GM21360 (cell line): Measurements from ENCODE around the gene MGST2.
"Not testable (repeated sequence)": the region's sequence is repeated elsewhere in the genome, so short reads cannot be mapped to it uniquely, and the experiment has no call there.

Experiments used
- ATAC-seq: cut with Tn5 transposase; IDR thresholded peaks from one replicate; pipeline ENCODE4 v1.9.1; 2021; ENCODE audit warnings: mild to moderate bottlenecking, moderate library complexity; ENCODE audit not compliant: unreplicated experiment

The MGST2 gene

DNA sequence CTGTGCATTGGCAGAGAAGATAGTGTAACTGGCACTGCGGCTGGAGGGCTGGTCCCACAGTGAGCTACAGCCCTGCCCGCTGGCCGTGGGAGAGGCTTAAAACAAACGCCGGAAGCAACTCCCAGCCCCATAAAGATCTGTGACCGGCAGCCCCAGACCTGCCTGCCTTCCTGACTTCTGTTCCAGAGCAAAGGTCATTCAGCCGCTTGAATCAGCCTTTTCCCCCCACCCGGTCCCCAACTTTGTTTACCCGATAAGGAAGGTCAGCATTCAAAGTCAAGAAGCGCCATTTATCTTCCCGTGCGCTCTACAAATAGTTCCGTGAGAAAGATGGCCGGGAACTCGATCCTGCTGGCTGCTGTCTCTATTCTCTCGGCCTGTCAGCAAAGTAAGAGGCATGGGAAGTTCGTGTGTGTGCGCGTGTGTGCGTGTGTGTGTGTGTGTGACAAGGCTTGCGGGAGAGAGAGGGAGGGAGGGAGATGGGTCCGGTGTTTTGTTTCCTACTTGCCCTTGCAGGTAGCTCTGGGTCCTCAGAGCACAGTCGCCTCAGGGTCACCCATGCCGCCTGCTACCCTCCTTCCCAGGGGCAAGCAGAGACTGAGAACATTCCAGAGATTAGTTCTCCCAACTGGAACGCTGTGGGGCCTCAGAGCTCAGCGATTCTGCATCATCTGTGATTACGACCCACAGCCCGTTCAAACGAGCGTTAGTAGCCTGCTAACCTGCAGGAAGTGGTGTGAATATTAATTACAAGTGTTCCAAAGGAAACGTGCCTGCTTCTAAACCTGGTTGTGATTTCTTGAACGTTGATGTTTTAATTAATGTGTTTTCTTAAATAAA is at the start of gene MGST2:
MGST2 (plus strand) TSS at position 130 of the 840 bp plus-strand sequence; CDS start at position 331, 201 bp downstream.
- peak; percentile 72 for ATAC-seq

DNA sequence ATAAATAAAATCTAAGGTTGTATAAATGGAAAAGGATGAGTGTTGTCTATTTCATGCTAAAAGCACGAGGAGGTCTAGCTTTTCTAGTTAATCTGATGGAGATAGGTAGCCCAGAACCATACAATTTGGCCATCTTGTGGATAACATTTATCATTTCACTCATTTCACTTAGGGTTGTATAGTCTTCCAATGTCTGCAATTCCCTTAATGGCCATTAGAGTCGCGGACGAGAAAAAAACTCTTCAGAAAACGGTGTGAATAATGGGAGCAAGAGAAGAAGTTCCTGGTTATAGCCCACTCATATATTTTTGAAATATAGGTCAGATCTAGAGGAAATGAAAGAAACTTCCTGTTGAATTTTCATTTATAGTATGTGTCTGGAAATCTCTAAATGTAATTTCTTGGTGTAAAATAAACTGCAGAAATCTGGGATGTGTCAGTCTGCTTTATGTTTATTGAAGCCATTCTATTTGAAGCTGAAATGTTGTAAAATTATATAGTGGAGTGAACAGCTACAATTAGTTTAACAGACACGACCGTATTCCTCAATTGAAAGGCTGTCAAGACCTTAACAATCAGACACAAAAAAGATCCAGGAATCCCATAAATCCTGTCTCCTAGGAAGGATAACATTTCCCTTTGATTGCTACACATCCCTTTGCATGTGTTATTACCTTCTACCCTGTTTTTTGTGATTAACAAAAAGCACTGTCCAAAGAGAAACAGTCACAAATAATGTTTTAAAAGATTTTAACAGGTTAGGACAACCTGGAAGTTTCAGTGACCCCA is 47.7 kb upstream of the MGST2 start:
- ATAC-seq: peak; percentile 67

DNA sequence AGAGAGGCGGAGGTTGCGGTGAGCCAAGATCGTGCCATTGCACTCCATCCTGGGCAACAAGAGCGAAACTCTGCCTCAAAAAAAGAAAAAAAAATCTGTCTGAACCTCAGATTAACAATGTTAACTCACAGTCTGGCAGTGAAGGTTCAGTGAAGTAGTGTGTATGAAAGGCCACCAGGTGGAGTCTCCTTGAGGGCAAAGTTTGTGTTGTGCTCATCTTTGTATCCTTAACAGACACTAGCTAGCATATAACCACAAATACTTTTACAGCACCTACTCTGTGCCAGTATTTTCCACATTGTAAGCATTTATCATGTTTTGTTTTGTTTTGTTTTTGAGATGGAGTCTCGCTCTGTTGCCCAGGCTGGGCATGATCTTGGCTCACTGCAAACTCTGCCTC is 46.0 kb upstream of the MGST2 start:
- ATAC-seq: no peak

DNA sequence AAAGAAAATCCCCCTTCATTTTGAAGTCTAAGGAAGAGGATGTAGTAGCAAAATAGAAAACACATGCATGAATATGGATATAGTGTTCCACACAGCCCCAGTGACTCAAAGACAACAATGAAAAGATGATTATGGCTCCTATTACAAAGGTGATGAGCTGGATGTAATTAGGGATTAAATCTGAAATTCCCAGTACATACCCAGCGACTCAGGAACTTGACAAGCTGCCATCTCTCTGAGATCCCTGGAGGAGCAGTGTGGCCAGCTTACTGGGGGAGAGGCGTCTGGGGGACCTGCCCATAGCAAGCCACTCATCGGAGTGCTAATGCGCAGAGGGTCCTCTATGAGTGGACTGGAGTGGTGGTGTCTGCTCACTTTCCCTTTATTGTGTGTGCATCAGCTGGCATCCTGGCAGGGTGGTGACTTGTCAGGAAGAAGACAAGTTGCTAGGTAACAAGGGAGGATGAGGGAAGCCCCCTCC is 42.7 kb upstream of the MGST2 start:
- no peak for ATAC-seq

DNA sequence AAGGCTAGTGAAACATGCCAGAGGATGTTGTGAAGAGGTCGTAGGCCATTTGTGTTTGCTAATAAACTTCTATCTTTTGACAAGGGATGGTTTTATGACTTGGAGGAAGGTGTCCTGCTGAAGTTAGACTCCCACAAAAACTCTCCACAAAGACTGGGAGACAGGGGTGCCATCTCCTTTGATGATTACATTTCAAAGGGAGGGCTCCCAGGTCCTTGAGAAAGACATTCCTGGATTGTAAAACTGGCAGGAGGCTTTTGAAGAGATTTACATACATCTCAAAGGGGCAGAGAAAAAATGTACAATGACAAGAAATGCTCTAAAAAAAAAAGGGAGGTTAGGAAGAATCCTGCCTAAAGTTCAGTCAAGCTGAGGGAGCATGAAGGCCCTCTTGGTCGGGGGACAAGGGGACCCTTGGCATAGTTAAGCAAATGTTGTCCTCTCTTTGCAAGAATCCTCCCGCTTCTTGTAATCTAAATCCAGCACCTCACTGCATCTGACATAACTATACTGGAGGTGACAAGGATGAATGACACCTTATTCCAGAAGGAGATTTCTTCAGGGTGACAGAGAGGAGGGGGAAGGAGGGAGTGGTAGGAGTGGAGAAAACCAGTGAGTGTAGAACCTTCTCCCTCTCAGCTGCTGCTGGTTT is 41.1 kb upstream of the MGST2 start:
- ATAC-seq: no peak

DNA sequence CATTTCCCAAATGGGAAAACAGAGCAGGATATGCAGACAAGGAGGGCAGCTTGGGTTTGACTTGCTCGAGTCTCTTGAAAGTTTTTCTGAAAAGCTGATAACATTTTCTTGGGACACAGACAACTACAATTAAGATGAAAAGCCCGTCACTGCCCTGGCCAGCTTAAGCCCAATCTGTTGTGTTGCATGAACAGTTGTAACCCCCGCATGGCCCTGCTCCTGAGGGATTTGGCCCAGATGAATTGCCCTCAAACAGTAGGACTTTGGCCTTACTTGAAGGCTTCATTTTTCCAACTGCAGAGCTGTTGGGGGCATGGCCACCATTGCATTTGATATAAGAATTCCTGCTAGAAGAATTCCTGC is 40.5 kb upstream of the MGST2 start:
- ATAC-seq: no peak

DNA sequence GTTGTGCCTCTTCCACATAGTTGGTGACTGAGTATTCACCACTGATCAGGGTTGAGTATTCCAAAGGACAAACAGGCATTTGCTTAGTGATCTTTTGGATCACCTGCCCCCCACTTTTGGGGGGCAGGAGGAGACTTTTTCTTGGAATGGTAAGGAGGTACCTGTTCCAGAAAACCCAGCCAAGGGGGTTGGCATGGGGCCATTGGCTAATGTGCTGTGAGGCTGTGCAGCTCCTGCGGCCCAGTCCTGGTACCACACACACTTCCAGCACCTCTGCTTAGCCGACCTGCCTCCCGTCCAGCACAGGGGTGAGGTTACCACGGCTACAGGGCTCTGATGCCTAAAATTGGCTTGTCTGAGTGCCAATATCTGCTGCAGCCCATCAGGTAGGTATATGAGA is 40.1 kb upstream of the MGST2 start:
- no peak for ATAC-seq

DNA sequence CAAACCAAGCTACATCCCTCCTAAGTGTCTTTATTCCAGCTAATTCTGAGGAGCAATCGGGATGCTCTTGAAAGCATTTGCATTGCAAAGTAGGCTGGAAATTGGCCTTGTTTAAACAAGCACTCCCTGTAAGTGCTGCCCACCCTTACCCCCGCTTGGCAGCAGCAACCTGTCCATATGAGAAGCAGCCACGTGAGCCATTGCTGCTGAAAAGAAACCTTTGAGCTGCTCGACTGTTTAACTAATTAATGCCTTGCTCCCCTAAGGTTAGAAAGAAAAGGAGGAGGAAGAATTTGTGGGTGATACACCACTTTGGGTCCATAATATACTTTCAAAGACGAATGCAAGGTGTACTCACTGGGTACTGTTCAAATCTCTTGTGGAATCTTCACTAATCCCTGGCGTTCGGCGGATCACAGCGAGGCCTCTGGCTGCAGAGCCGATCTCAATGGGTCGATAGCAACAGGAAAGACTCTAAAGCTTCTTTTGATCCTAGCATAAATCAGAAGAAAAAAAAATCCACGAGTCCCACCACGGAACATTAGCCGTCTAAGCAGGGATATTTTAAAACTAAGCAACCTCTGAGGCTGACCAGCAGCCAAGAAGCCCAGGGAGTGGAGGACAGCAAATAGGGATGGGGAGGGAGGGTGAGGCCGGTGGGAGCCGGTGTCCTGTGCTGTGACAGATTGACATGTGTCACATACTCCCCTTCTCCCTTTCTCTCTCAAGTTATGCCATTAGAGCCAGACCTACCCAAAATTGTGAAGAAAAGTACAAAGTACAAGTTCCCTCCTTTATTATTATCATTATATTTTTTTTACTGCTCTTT is 37.2 kb upstream of the MGST2 start:
- no peak for ATAC-seq

DNA sequence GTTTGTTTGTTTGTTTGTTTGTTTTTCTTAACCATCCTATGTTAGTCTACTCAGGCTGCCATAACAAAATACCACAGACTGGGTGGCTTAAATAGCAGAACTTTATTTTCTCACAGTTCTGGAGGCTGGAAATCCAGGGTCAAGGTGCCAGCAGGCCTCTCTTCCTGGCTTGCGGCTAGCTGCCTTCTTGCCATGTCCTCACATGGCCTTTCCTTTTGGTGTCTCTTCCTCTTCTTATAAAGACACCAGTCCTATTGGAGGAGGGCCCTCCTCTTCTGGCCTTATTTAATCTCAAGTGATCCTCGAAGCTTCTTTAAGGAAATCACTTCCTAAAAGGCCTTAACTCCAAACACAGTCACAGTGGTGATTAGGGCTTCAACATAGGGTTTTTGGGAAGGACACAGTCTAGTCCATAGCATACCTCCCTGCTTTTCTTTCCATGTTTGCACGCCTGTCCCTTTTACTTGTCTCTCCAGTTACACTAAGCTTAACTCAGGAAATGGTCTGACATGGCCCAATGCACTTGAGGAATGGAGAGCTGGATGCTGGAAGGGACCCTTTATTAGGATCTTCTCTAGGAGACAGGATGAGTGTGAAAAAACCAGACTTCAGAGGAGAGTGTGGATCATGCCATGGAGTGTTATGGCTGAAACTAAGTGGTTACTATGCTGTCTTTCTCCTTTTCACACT is 36.0 kb upstream of the MGST2 start:
- no peak for ATAC-seq

DNA sequence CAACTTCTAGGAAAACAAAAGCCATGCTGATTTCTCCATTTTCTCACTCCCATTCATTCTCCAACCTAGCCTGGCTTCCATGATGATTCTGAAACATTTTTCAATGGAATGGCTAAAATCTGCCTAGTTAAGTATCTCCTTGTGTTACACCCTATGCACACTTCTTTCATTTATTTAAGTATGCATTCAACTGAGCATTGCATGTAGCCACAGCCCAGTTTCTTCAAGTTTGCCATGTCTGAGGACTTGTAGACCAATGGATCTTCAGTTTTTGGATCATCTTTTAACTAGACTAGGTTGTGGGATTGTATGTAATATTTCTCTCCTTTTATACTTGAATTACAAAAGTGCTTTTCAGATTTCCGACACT is 35.5 kb upstream of the MGST2 start:
- no peak for ATAC-seq

DNA sequence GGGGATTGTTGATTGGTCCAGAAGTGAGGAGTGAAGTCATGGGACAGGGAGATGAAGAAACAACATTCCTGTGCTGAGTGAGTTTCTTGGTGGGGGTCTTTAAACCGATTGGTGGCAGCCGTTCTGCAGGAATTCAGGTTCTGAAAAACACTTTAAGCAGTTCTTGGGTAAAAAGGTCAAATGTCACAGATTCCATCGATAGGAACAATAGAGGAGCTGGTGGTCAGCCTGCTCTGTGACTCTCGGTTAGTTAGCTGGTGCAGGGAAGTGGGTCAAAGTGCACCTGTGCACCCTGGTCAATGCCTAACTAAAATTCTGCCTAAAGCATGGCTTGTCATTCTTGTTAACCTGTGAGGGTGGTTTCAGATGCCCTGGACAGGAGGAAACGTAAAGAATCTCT is 34.6 kb upstream of the MGST2 start:
- ATAC-seq: no peak

DNA sequence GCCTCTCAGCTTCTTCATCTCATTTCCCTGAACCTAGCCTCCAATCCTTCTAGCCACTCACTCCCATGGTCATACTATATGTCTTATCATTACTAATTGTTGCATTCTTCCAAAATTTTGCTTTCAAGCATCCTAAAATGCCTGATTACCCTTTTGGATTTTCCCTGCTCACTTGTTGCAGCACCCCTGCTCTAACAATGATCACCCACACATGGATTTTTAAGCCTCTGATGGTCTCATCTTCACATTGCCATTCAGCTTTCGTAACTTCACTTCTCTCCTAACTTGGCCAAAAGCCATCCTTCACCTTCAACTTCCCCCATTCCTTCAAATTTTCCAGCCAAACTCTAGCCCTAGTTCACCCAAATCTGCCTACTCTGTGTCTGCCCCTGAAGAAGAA is 33.8 kb upstream of the MGST2 start:
- no peak for ATAC-seq

DNA sequence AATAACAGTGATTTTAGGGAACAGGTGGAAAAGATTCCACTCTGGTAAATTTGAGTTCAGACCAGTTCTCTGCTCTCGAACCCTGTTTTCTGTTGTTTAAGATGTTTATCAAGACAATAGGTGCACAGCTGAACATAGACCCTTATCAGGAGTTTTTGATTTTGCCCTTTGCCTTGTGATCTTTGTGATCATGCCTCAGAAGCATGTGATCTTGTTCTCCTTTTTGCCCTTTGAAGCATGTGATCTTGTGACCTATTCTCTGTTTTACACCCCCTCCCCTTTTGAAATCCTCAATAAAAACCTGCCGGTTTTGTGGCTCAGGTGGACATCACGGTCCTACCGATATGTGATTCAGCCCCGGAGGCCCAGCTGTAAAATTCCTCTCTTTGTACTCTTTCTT is 32.9 kb upstream of the MGST2 start:
- not testable (repeated sequence) for ATAC-seq

DNA sequence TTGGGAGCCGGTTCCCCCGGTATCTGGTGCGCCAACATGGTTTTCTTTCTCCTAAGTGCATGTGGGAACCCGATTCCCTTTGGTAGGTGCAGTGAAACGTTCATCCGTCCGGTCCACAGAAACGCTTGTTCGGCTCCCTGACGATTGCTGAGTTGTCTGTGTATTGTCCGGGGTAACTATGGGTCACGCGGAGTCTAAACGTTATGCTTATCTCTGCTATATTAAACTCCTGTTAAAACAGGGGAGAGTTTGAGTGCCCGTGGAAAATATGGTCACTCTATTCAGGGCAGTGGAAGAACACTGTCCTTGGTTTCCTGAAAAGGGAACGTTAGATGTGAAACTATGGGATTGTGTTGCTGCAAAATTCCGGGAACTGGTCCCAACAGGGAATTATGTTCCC is 32.4 kb upstream of the MGST2 start:
- no peak for ATAC-seq

DNA sequence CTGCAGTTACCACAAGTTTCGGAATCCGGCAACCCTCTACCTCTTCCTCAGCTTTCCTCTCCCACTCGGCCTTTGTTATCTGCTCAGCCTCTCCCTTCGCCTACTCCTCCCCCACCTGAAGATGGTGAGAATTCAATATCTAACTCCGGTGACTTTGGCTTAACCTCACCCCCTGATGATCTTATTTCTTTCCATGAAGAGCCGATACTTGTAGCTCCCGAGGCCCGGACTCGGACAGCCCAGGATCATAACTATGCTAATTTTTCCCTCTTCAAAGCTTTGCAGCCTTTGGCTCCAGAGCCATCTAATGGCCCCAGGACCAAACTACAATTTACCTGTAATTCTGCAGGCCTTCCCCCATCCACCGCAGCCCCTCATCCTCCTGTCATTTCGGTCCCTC is 32.0 kb upstream of the MGST2 start:
- no peak for ATAC-seq

DNA sequence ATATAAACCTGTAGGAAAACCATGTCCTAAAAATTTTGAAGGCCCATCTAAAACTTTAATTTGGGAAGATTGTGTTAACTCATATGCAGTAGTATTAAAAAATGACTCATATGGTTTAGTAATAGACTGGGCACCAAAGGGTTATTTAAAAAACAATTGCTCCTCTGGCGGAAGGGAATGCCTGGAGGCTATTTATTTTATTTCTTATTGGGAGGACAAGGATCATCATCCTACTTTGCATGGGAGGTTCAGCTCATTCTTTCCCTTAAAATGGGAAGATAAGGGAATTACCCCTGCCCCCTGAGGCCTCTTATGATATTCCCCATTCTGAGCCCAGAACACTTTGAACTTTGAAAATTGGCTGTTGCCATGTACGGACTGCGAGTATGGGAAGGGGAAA is 29.7 kb upstream of the MGST2 start:
- no peak for ATAC-seq

DNA sequence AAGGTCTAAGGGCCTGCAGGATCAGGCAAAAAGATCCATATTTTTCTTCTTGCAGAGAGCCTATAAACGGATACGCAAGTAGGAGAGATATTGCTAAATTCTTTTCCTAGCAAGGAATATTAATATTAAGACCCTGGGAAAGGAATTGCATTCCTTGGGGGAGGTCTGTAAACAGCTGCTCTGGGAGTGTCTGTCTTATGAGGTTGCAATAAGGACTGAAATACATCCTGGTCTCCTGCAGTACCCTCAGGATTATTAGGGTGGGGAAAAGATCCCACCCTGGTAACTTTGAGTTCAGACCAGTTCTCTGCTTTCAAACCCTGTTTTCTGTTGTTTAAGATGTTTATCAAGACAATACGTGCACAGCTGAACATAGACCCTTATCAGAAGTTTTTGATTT is 27.3 kb upstream of the MGST2 start:
- not testable (repeated sequence) for ATAC-seq

DNA sequence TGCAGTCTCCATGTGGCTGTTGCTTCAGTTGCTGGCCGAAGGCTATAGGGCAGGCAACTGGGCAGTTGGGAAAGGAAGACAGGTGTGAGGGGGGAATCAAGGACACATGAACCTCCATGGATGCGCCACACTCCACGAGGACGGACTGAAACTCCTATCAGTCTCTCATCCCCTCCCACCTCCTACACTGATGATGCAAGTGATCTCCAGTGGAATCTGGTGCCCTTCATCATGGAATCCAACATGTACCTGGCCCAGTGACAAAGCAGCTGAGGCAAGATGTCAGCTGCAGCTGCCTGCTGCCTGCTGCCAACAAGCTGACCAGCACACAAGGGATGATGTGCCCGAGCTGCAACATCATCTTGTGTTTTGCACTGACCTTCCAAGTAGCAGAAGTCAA is 26.0 kb upstream of the MGST2 start:
- no peak for ATAC-seq

DNA sequence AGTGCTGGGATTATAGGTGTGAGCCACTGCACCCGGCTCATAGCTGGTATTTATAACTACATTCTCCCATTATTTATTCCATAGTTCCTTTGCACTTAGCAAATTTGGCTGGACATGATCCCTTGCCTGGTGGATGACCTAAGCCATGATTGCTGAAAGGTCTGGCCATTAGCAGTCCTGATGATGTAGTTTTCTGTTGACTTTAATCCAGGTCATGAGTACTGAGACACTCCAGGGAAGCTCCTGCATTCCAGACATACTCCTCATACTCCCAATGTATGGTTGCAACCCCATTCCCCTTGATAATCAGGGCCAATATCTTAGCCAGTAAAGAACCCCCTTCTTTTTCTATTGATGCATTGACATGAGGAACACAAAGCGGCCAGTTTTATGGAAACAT is 24.4 kb upstream of the MGST2 start:
- ATAC-seq: no peak

DNA sequence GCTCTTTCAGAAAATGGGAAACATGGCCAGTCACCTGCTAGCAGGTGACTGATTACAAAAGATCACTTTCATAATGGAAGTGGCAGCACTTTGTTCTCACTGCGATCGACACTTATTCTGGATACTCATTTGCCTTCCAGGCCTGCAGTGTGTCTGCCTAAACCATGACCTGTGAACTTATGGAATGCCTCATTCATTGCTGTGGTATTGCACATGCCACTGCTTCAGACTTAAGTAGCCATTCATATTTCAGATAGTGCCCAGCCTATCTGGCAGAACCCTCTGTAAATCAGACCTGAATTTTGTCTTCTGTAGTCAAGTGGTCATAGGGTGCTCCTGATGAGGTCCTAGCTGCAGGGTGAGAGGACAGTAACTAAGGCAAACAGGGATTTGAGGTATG is 23.3 kb upstream of the MGST2 start:
- no peak for ATAC-seq
